GM18499 (cell line): ENCODE data around the gene RPL37A.

Source experiments
- ATAC-seq: cut with Tn5 transposase; IDR thresholded peaks from one replicate; pipeline ENCODE4 v1.9.1; 2021; ENCODE audit warnings: moderate number of reproducible peaks; ENCODE audit not compliant: insufficient read depth, unreplicated experiment

RPL37A gene

GRCh38 chr2:216486271-216486670 lies 12.4 kb upstream of the RPL37A start:
- ATAC-seq = no peak

DNA sequence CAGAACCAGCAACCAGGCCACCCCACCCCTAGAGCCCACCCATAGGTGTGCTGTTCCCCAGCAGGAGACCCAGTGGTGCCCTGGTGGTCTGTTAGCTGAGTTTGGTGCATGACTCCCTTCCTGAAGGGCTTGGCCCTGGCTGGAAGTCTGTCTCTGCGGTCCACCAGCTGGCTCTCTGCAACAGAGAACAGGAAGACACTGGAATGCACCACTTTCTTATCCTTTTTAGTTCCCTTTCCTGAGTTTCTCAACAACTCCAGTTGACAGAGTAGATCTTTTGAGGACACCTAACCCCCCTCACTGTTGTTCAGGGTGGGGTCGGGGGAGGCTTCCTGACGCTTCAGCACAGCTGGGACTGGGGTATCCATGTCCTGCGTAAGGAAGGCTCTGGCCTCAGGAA lies 11.9 kb upstream of the RPL37A start:
- ATAC-seq = no peak

DNA sequence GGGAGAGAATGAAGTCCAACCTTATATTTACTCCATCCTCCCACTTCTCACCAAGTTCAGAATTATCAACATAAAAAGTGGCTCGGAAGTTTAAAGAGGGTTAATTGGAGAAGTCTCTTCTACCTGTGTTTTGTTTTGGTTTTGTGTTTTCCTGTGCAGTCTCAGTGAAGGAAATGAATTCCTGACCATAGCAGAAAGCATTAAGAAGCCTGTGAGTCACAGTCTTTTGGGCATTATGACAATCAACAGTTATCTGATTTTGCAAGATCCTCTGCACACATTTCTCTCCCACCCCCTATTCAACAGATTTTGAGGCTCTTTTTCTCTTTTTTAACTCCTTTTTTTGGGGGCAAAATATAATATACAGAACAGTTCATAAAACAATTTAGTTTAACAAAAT lies 8.6 kb upstream of the RPL37A start:
- ATAC-seq = no peak

DNA sequence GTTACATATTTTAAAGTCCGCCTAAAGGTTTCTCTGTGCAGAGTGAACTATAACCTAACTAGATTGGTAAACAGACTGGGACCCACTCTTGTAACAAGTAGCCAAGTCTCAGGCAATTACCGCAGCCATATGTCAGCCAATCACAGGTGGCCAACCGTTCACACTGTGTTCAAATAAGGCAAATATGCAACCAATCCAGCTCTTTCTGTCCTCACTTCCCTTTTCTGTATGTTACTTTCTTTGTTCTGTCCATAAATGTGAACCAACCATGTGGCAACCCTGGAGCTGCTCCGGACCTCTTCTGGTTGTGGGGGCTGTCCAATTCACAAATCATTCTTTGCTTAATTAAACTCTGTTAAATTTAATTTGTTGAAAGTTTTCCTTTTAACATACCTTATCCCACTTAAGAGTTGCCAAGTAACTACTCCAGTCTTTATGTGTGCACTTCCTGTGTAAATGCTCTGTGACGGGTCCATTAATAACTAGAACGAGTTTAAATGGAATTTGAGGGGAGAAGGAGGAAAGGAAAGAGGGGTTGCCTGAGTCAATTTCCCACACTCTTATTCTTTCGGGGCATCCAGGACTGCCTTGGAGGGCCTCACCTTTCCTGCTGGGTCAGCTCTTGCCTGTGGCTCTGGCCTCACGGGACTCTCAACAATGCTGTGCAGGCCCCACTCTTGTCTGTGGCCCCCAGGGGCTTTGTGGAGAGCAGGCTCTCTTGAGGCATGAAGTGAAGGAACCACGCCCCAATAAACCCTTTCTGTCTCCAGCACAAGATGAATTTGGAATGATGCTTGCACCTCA lies 6.6 kb upstream of the RPL37A start:
- peak; percentile 81 for ATAC-seq

GRCh38 chr2:216492597-216493333 lies 5.9 kb upstream of the RPL37A start:
- no peak for ATAC-seq

DNA sequence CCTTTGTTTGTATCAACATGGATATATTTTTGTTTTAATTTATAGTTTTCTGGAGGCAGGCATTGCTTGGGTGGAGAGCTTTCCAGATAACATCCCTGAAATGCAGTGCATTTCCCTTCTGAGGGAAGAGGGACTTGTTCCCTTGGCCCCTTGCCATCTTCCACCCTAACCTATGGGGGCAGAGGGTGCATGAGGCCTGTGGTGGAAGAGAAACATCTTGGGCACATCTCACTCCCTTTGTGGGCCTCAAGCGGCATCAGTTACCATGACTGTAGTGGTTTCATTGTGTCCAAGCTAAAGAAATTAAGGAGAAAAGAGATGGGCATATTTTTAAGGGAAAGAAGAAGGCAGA lies 5.3 kb upstream of the RPL37A start:
- ATAC-seq = no peak

DNA sequence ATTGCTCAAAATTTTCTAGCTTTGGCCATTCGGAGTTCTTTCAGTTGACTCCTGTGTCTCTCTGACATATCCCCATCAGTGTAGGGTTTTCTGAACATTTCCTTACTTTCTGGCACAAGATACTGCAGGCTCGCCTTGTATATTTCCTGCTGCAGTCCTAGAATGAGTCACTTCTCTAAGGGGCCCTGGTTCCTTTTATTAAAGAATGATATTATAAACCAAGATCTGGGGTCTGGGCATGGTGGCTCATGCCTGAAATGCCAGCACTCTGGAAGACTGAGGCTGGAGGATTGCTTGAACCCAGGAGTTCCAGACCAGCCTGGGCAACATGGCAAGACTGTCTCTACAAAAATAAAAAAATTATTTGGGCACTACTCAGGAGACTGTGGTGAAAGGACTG lies 3.0 kb upstream of the RPL37A start:
- ATAC-seq = no peak

GRCh38 chr2:216497382-216498069 lies 1.1 kb upstream of the RPL37A start:
- no peak for ATAC-seq

- ATAC-seq = no peak
Measured at GRCh38 chr2:216498070-216498378, 620 bp upstream of the RPL37A start.

- no peak for ATAC-seq
Measured at GRCh38 chr2:216499641-216500218, 1.1 kb downstream of the RPL37A start.

GRCh38 chr2:216500572-216500971 lies 1.9 kb downstream of the RPL37A start:
- ATAC-seq = no peak

DNA sequence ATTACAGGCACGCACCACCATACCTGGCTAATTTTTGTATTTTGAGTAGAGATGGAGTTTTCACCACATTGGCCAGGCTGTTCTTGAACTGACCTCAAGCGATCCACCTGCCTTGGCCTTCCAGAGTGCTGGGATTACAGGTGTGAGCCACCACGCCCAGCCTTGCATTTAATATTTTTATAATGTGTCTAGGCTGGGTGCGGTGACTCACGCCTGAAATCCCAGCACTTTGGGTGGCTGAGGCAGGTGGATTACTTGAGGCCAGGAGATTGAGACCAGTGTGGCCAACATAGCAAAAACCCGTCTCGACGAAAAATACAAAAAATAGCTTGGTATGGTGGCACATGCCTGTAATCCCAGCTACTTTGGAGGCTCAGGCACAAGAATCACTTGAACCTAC lies 3.2 kb downstream of the RPL37A start:
- no peak for ATAC-seq

DNA sequence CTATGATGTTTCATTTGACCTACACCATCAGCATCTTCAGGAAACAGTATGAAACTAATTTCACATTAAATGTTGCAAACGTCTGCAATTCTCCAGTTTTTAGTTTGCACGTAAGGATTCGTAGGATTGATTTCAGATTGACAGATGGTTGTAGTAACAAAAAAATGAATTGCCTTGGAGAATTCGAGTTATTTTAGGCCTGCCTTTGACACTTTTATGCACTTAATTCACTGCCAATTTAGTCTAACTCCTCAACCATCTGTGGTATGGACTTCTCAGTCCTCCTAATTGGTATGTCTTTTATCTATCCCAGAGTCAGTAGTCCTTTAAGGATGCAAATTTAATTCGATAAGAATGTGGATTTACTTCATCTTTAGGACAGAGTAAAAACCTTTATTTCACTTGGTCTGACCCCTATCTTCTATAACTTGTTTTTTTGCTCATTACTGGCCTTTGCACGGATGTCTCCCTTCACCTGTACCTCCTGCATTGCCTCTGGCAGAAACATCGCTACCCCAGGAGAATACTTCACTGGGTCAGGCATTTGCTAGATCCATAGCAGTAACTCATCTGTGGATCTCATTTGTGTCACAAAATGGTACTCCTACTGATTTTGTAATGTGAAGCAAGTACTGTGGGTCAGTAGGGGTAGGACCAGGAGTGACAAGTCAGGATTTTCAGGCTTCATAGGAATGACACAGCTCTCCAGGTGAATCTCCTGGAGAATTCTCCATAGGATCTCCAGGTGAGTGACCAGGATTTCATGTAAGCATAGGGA lies 3.9 kb downstream of the RPL37A start:
- ATAC-seq = no peak

- no peak for ATAC-seq
Measured at GRCh38 chr2:216503159-216503629, 4.5 kb downstream of the RPL37A start.

DNA sequence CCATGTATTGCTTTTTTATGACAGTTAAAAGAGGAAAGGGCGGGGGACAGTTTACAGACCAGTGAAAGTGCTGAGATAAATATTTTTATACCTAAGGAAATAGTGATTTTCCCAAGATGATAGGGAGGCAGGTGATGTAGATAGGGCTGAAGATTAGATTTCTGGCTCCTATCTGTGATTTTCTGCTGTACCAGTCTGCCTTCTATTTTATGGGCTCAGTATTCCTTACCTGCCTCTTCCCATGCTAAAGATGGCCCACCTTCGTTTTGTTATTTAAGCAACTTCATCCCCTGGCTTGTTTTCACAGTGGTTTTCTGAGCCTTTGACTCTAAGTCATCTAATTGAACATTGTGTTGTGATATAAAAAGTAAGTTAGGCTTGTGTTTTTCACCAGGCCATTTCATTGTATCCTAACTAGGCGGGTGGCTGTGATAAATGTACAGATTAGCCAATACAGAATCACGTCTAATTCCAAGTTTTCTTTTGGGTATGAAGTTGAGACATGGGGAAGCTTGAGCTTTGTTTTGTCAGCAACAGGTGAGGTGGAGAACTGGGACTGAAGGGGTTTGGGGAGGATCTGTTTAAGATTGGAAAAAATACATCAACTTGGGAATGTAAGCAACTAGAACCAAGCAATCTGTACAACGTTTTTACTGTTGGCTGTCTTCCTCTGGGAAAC lies 5.2 kb downstream of the RPL37A start:
- no peak for ATAC-seq

- no peak for ATAC-seq
Measured at GRCh38 chr2:216504376-216504762, 5.7 kb downstream of the RPL37A start.

GRCh38 chr2:216505133-216506106 lies 6.8 kb downstream of the RPL37A start:
- ATAC-seq = no peak
